LNCAP (cell line): ENCODE results near the gene INTS1.

Experiments
- CTCF ChIP-seq: fragments of 450-650 bp; IDR thresholded peaks from 2 replicates; pipeline ENCODE4 v1.5.1; 2017; ENCODE audit warnings: mild to moderate bottlenecking

The INTS1 gene

GRCh38 chr7:1539882-1540775 is 35.9 kb upstream of the INTS1 start:
- TF ChIP-seq CTCF, result no peak

GRCh38 chr7:1539181-1539881 is 35.1 kb upstream of the INTS1 start:
- TF ChIP-seq CTCF, result no peak

GRCh38 chr7:1538544-1539180 is 34.5 kb upstream of the INTS1 start:
- TF ChIP-seq CTCF, result no peak

- TF ChIP-seq CTCF, result no peak
These were observed 33.6 kb upstream of the INTS1 start for GRCh38 chr7:1537535-1538412.

- TF ChIP-seq CTCF, result no peak
These were observed 32.8 kb upstream of the INTS1 start for GRCh38 chr7:1536743-1537534.

GRCh38 chr7:1536455-1536742 is 32.2 kb upstream of the INTS1 start:
- TF ChIP-seq CTCF, result no peak
